NCI-H446 treated with DMSO at 0.1 percent for 48 hours (cell line): ENCODE data around the gene NUMBL.

Experiments
- DNase-seq: peaks from one replicate; lab custom pipeline; 2025; lab: John Stamatoyannopoulos, UW

The NUMBL gene

GRCh38 chr19:40689339-40690049 lies 957 bp downstream of the NUMBL start:
- no peak for DNase-seq

- no peak for DNase-seq
Observed at GRCh38 chr19:40688987-40689338, 1.5 kb downstream of the NUMBL start.

GRCh38 chr19:40688309-40688708 lies 2.1 kb downstream of the NUMBL start:
- no peak for DNase-seq

- DNase-seq = no peak
Observed at GRCh38 chr19:40687525-40688016, 2.9 kb downstream of the NUMBL start.

GRCh38 chr19:40686882-40687524 lies 3.4 kb downstream of the NUMBL start:
- no peak for DNase-seq

GRCh38 chr19:40685563-40685962 lies 4.9 kb downstream of the NUMBL start:
- DNase-seq = no peak

- DNase-seq = no peak
Observed at GRCh38 chr19:40685016-40685526, 5.4 kb downstream of the NUMBL start.

GRCh38 chr19:40684280-40684679 lies 6.2 kb downstream of the NUMBL start:
- no peak for DNase-seq

GRCh38 chr19:40683437-40683836 lies 7.0 kb downstream of the NUMBL start:
- no peak for DNase-seq

- no peak for DNase-seq
Observed at GRCh38 chr19:40682431-40682964, 8.0 kb downstream of the NUMBL start.

GRCh38 chr19:40681039-40681438 lies 9.4 kb downstream of the NUMBL start:
- DNase-seq = no peak

- no peak for DNase-seq
Observed at GRCh38 chr19:40677156-40677555, 13.3 kb downstream of the NUMBL start.

- DNase-seq = no peak
Observed at GRCh38 chr19:40674291-40674690, 16.2 kb downstream of the NUMBL start.

GRCh38 chr19:40673397-40673796 lies 17.1 kb downstream of the NUMBL start:
- DNase-seq = no peak

- DNase-seq = no peak
Observed at GRCh38 chr19:40672573-40673299, 17.7 kb downstream of the NUMBL start.

GRCh38 chr19:40672038-40672437 lies 18.4 kb downstream of the NUMBL start:
- DNase-seq = no peak

- no peak for DNase-seq
Observed at GRCh38 chr19:40671404-40671803, 19.0 kb downstream of the NUMBL start.

GRCh38 chr19:40668991-40669614 lies 21.3 kb downstream of the NUMBL start:
- no peak for DNase-seq

- no peak for DNase-seq
Observed at GRCh38 chr19:40667602-40668001, 22.8 kb downstream of the NUMBL start.

- no peak for DNase-seq
Observed at GRCh38 chr19:40666803-40667438, 23.5 kb downstream of the NUMBL start.
